IPS-18a (cell line): ENCODE measurements around the gene CCDC8.

ENCODE experiments used
- H3K27ac ChIP-seq: one replicate; pipeline ENCODE4 v1.5.1; 2013; ENCODE audit warnings: low read length
- H3K27me3 ChIP-seq: one replicate; pipeline ENCODE4 v1.6.1; 2013; ENCODE audit warnings: mild to moderate bottlenecking, low read length; ENCODE audit not compliant: control insufficient read depth, insufficient read depth
- H3K36me3 ChIP-seq: one replicate; pipeline ENCODE4 v1.6.1; 2013; ENCODE audit warnings: low read depth, low read length; ENCODE audit not compliant: control insufficient read depth
- H3K4me1 ChIP-seq: one replicate; pipeline ENCODE4 v1.6.1; 2013; ENCODE audit warnings: low read depth, low read length; ENCODE audit not compliant: control insufficient read depth
- H3K4me3 ChIP-seq: one replicate; pipeline ENCODE4 v1.5.1; 2013; ENCODE audit warnings: low read length
- H3K9ac ChIP-seq: one replicate; pipeline ENCODE4 v1.6.1; 2013; ENCODE audit warnings: mild to moderate bottlenecking, low read length, moderate library complexity
- H3K9me3 ChIP-seq: one replicate; pipeline ENCODE4 v1.6.1; 2013; ENCODE audit warnings: low read depth, low read length; ENCODE audit not compliant: control insufficient read depth

CCDC8 gene

DNA sequence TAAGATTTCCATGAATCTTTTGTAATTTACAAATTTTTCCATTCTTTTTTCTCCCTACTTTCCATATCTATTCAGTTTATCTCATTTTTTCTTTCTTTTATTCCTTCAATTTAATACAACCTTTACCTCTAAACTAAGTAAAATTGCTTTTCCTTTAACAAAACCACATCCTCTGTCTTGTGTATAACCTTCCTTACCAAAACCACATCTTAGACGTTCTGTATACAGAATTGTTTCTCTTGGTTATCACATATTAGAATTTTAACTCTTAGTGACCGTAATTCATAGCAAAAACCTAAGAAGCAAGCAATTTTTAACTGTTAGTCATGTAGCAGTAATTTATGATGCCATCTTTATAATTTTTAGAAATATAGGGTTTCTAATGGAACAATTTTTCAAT, 51.4 kb downstream of the CCDC8 start:
- peaks cover 4% of the 10 kb centered on the region for H3K4me1 ChIP-seq
- H3K9me3 ChIP-seq = no peaks in the 10 kb centered on the region
- H3K36me3 ChIP-seq = peaks cover 34% of the 10 kb centered on the region
- no peak overlapping the region for H3K27ac ChIP-seq
- H3K27me3 ChIP-seq = no peaks in the 10 kb centered on the region
- H3K4me3 ChIP-seq = no peak overlapping the region
- no peak overlapping the region for H3K9ac ChIP-seq
